Epithelial cell of esophagus (primary cell): ENCODE results near the gene SLC25A12.
"Not testable (repeated sequence)": the region's sequence is repeated elsewhere in the genome, so short reads cannot be mapped to it uniquely, and the experiment has no call there.

Experiments
- DNase-seq: peaks from one replicate; pipeline ENCODE4 v3.0.0; 2010; ENCODE audit warnings: low read depth
- H3K4me3 ChIP-seq: 2 replicates; pipeline ENCODE4 v1.5.1; 2011; ENCODE audit warnings: mild to moderate bottlenecking, low read length, control low read depth
- TF ChIP-seq, protein P1 (sequence below): IDR thresholded peaks from 2 replicates; pipeline ENCODE4 v1.5.1; 2011; ENCODE audit warnings: low read depth, mild to moderate bottlenecking, low read length, control low read depth, inconsistent platforms; ENCODE audit not compliant: insufficient read depth; ENCODE audit errors: missing control alignments

SLC25A12 gene

DNA sequence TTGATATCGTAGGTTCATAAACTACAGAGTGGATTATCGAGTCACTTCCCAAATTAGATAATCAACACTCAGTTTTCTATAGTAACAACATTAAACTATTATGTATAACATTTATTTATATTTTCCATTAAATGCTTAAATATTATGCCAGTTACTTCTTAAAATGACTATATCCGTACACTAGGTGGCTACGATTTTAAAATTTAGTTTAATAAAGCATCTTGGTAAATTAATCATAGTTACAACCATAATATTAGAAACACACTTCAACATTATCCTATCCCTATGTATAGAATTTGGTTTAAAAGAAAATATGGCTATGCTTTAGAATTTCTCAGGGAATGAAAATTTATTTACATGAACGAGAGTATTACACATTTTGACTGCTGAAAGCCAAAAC lies 80.3 kb downstream of the SLC25A12 start:
- no peak for DNase-seq
- no peak overlapping the region for H3K4me3 ChIP-seq
- TF ChIP-seq, protein P1, sequence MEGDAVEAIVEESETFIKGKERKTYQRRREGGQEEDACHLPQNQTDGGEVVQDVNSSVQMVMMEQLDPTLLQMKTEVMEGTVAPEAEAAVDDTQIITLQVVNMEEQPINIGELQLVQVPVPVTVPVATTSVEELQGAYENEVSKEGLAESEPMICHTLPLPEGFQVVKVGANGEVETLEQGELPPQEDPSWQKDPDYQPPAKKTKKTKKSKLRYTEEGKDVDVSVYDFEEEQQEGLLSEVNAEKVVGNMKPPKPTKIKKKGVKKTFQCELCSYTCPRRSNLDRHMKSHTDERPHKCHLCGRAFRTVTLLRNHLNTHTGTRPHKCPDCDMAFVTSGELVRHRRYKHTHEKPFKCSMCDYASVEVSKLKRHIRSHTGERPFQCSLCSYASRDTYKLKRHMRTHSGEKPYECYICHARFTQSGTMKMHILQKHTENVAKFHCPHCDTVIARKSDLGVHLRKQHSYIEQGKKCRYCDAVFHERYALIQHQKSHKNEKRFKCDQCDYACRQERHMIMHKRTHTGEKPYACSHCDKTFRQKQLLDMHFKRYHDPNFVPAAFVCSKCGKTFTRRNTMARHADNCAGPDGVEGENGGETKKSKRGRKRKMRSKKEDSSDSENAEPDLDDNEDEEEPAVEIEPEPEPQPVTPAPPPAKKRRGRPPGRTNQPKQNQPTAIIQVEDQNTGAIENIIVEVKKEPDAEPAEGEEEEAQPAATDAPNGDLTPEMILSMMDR, result no peak

DNA sequence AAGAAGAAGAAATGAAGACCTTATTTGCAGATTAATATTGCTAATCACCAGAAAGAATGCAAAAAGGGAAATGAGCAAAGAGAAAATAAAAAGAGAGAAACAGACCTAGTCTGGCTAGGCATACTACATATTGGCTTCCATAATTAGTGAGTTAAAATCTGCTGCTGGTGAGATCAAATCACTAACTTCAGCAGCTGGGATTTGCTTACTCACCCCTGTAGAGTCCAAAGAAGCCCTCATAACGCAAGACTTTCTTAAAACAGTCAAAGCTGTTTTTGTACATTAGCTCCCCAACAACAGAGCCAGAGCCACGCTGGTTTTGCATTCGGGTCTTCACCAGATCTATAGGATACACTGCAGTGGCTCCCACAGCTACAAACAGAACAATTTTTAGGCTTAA lies 80.9 kb downstream of the SLC25A12 start:
- no peak overlapping the region for H3K4me3 ChIP-seq
- TF ChIP-seq, protein P1, result no peak

GRCh38 chr2:171811245-171811628 lies 82.8 kb downstream of the SLC25A12 start:
- TF ChIP-seq, protein P1, result peak; percentile 47
- peak; percentile 54 for DNase-seq
- no peak overlapping the region for H3K4me3 ChIP-seq

More for the DNA sequence above, 80.9 kb downstream of the SLC25A12 start:
- no peak for DNase-seq

GRCh38 chr2:171810422-171811244 lies 83.4 kb downstream of the SLC25A12 start:
- TF ChIP-seq, protein P1, result no peak
- no peak for DNase-seq
- no peak overlapping the region for H3K4me3 ChIP-seq

- DNase-seq, result not testable (repeated sequence)
Measured at GRCh38 chr2:171808885-171809284, 85.2 kb downstream of the SLC25A12 start.

DNA sequence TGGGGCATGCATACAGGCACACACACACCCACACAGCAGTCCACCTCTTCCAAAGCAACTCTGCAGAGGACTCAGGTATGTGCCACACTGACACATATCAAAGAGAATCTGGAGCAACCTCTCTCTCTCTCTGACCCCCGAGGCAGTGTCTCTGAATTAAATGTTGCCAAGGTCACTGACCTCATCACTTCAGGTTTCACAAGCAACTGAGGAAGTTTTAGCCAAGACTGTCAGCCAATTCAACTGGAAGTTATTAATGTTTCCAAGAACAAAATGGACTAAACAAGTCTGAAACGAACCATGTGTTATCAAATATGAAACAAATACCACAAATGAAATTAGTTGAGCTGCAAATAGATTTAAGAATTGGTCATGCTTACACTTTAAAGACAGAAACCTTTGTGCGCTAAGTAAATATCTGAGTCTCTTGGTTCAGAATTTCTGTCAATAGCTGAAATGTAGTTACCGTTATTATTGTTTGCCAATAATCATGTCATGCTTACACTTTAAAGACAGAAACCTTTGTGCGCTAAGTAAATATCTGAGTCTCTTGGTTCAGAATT lies 86.1 kb downstream of the SLC25A12 start:
- TF ChIP-seq, protein P1, result no peak
- no peak overlapping the region for H3K4me3 ChIP-seq
- peak; percentile 60 for DNase-seq

More at GRCh38 chr2:171808885-171809284, 85.2 kb downstream of the SLC25A12 start:
- not testable (repeated sequence) for H3K4me3 ChIP-seq

GRCh38 chr2:171807119-171807518 lies 86.9 kb downstream of the SLC25A12 start:
- TF ChIP-seq, protein P1, result no peak
- peak; percentile 60 for DNase-seq
- no peak overlapping the region for H3K4me3 ChIP-seq
